GM21390 (cell line): ENCODE data around the gene PHC2.

Experiments used
- ATAC-seq: cut with Tn5 transposase; IDR thresholded peaks from one replicate; pipeline ENCODE4 v1.9.1; 2021; ENCODE audit not compliant: unreplicated experiment

The PHC2 gene

GRCh38 chr1:33454646-33455282, 23.9 kb upstream of the PHC2 start:
- no peak for ATAC-seq

- no peak for ATAC-seq
Observed at GRCh38 chr1:33446590-33446989, 15.7 kb upstream of the PHC2 start.

GRCh38 chr1:33445108-33445507, 14.2 kb upstream of the PHC2 start:
- ATAC-seq, result no peak

GRCh38 chr1:33443705-33444180, 12.8 kb upstream of the PHC2 start:
- ATAC-seq, result no peak

GRCh38 chr1:33443080-33443704, 12.3 kb upstream of the PHC2 start:
- no peak for ATAC-seq

- ATAC-seq, result no peak
Observed at GRCh38 chr1:33442141-33442540, 11.2 kb upstream of the PHC2 start.

- ATAC-seq, result no peak
Observed at GRCh38 chr1:33441088-33441745, 10.3 kb upstream of the PHC2 start.

GRCh38 chr1:33439662-33440061, 8.8 kb upstream of the PHC2 start:
- ATAC-seq, result no peak

- no peak for ATAC-seq
Observed at GRCh38 chr1:33438364-33439160, 7.7 kb upstream of the PHC2 start.

- ATAC-seq, result no peak
Observed at GRCh38 chr1:33436557-33437285, 5.8 kb upstream of the PHC2 start.

- no peak for ATAC-seq
Observed at GRCh38 chr1:33435096-33435820, 4.4 kb upstream of the PHC2 start.

- no peak for ATAC-seq
Observed at GRCh38 chr1:33434363-33434750, 3.5 kb upstream of the PHC2 start.

GRCh38 chr1:33433509-33434362, 2.8 kb upstream of the PHC2 start:
- ATAC-seq, result no peak

GRCh38 chr1:33429856-33430691, 821 bp downstream of the PHC2 start:
- peak; percentile 9 for ATAC-seq

- ATAC-seq, result no peak
Observed at GRCh38 chr1:33429332-33429731, 1.6 kb downstream of the PHC2 start.

GRCh38 chr1:33428661-33429060, 2.2 kb downstream of the PHC2 start:
- no peak for ATAC-seq

- ATAC-seq, result no peak
Observed at GRCh38 chr1:33426916-33427315, 4.0 kb downstream of the PHC2 start.

GRCh38 chr1:33425900-33426299, 5.0 kb downstream of the PHC2 start:
- no peak for ATAC-seq
